ENCODE results near the gene DEFB108B. TPM values are rescaled to one million over a fixed set of nuclear protein-coding genes. Genes with fewer than 3 reads are reported as not detected.
"Not testable (repeated sequence)": the region's sequence is repeated elsewhere in the genome, so short reads cannot be mapped to it uniquely, and the experiment has no call there.

The DEFB108B gene
- total RNA-seq, 1 experiment from 2014 or later = not detected

GRCh38 chr11:71792621-71793235 is 40.3 kb upstream of the DEFB108B start:
- H3K36me3 ChIP-seq (ENCODE audit: insufficient read depth, low read length); H3K4me2 ChIP-seq (ENCODE audit: low read depth, low read length, poor library complexity, severe bottlenecking); H3K9ac ChIP-seq (ENCODE audit: low read length); H3K4me3 ChIP-seq (ENCODE audit: low read length); H3K27ac ChIP-seq (ENCODE audit: low read length); H3K79me2 ChIP-seq (ENCODE audit: low read length); H3K27me3 ChIP-seq (ENCODE audit: low read length); H3K9me2 ChIP-seq (replicated peaks; ENCODE audit: insufficient read depth, low read length); H4K20me1 ChIP-seq (ENCODE audit: insufficient read depth, low read depth, low read length); H2AFZ ChIP-seq (ENCODE audit: low read length); H3K9me3 ChIP-seq (ENCODE audit: low read length): not testable (repeated sequence)
- DNase-seq = peak; percentile 59
- H3K4me1 ChIP-seq (ENCODE audit: low read length) = peaks cover 13% of the 10 kb centered on the region

- H4K20me1 ChIP-seq (ENCODE audit: insufficient read depth, low read depth, low read length); H3K4me3 ChIP-seq (ENCODE audit: low read length); H3K36me3 ChIP-seq (ENCODE audit: insufficient read depth, low read length); H3K79me2 ChIP-seq (ENCODE audit: low read length); H2AFZ ChIP-seq (ENCODE audit: low read length); H3K4me2 ChIP-seq (ENCODE audit: low read depth, low read length, poor library complexity, severe bottlenecking); H3K9ac ChIP-seq (ENCODE audit: low read length); H3K9me3 ChIP-seq (ENCODE audit: low read length); H3K27ac ChIP-seq (ENCODE audit: low read length); H3K9me2 ChIP-seq (replicated peaks; ENCODE audit: insufficient read depth, low read length); H3K27me3 ChIP-seq (ENCODE audit: low read length); H3K4me1 ChIP-seq (ENCODE audit: low read length): not testable (repeated sequence)
- DNase-seq = peak; percentile 25
These were observed 38.5 kb upstream of the DEFB108B start for GRCh38 chr11:71794386-71795040.

- H3K4me1 ChIP-seq (ENCODE audit: low read length) = peaks cover 10% of the 10 kb centered on the region
- H3K9ac ChIP-seq (ENCODE audit: low read length); H3K4me3 ChIP-seq (ENCODE audit: low read length); H2AFZ ChIP-seq (ENCODE audit: low read length); H3K9me2 ChIP-seq (replicated peaks; ENCODE audit: insufficient read depth, low read length); H3K27me3 ChIP-seq (ENCODE audit: low read length); H3K4me2 ChIP-seq (ENCODE audit: low read depth, low read length, poor library complexity, severe bottlenecking); H3K36me3 ChIP-seq (ENCODE audit: insufficient read depth, low read length); H4K20me1 ChIP-seq (ENCODE audit: insufficient read depth, low read depth, low read length); H3K27ac ChIP-seq (ENCODE audit: low read length); H3K79me2 ChIP-seq (ENCODE audit: low read length); H3K9me3 ChIP-seq (ENCODE audit: low read length): not testable (repeated sequence)
- peak; percentile 10 for DNase-seq
These were observed 37.8 kb upstream of the DEFB108B start for GRCh38 chr11:71795236-71795635.

GRCh38 chr11:71796016-71796415 is 37.0 kb upstream of the DEFB108B start:
- H3K9me3 ChIP-seq (ENCODE audit: low read length); H2AFZ ChIP-seq (ENCODE audit: low read length); H3K36me3 ChIP-seq (ENCODE audit: insufficient read depth, low read length); H3K27me3 ChIP-seq (ENCODE audit: low read length); H3K4me3 ChIP-seq (ENCODE audit: low read length); H3K4me2 ChIP-seq (ENCODE audit: low read depth, low read length, poor library complexity, severe bottlenecking); H3K27ac ChIP-seq (ENCODE audit: low read length); H4K20me1 ChIP-seq (ENCODE audit: insufficient read depth, low read depth, low read length); H3K79me2 ChIP-seq (ENCODE audit: low read length); H3K9me2 ChIP-seq (replicated peaks; ENCODE audit: insufficient read depth, low read length); H3K9ac ChIP-seq (ENCODE audit: low read length): not testable (repeated sequence)
- H3K4me1 ChIP-seq (ENCODE audit: low read length) = peaks cover 11% of the 10 kb centered on the region
- peak; percentile 4 for DNase-seq

- not testable (repeated sequence) for H3K9me3 ChIP-seq (ENCODE audit: low read length); H3K27ac ChIP-seq (ENCODE audit: low read length); H3K4me2 ChIP-seq (ENCODE audit: low read depth, low read length, poor library complexity, severe bottlenecking); H3K4me3 ChIP-seq (ENCODE audit: low read length); H4K20me1 ChIP-seq (ENCODE audit: insufficient read depth, low read depth, low read length); H3K27me3 ChIP-seq (ENCODE audit: low read length); H2AFZ ChIP-seq (ENCODE audit: low read length); H3K36me3 ChIP-seq (ENCODE audit: insufficient read depth, low read length); H3K79me2 ChIP-seq (ENCODE audit: low read length); H3K9me2 ChIP-seq (replicated peaks; ENCODE audit: insufficient read depth, low read length); DNase-seq; H3K9ac ChIP-seq (ENCODE audit: low read length)
- peaks cover 11% of the 10 kb centered on the region for H3K4me1 ChIP-seq (ENCODE audit: low read length)
These were observed 36.2 kb upstream of the DEFB108B start for GRCh38 chr11:71796781-71797180.

- not testable (repeated sequence) for H3K36me3 ChIP-seq (ENCODE audit: insufficient read depth, low read length); H4K20me1 ChIP-seq (ENCODE audit: insufficient read depth, low read depth, low read length); H3K9ac ChIP-seq (ENCODE audit: low read length); H2AFZ ChIP-seq (ENCODE audit: low read length); H3K27ac ChIP-seq (ENCODE audit: low read length); H3K4me3 ChIP-seq (ENCODE audit: low read length); H3K27me3 ChIP-seq (ENCODE audit: low read length); H3K9me2 ChIP-seq (replicated peaks; ENCODE audit: insufficient read depth, low read length); H3K9me3 ChIP-seq (ENCODE audit: low read length); H3K79me2 ChIP-seq (ENCODE audit: low read length); H3K4me2 ChIP-seq (ENCODE audit: low read depth, low read length, poor library complexity, severe bottlenecking)
- H3K4me1 ChIP-seq (ENCODE audit: low read length) = peaks cover 11% of the 10 kb centered on the region
- peak; percentile 56 for DNase-seq
These were observed 33.4 kb upstream of the DEFB108B start for GRCh38 chr11:71799556-71800128.

GRCh38 chr11:71800335-71800953 is 32.6 kb upstream of the DEFB108B start:
- not testable (repeated sequence) for H3K9me2 ChIP-seq (replicated peaks; ENCODE audit: insufficient read depth, low read length); H4K20me1 ChIP-seq (ENCODE audit: insufficient read depth, low read depth, low read length); H2AFZ ChIP-seq (ENCODE audit: low read length); H3K27me3 ChIP-seq (ENCODE audit: low read length); H3K36me3 ChIP-seq (ENCODE audit: insufficient read depth, low read length); H3K9me3 ChIP-seq (ENCODE audit: low read length); H3K79me2 ChIP-seq (ENCODE audit: low read length); H3K27ac ChIP-seq (ENCODE audit: low read length); H3K4me3 ChIP-seq (ENCODE audit: low read length); H3K4me2 ChIP-seq (ENCODE audit: low read depth, low read length, poor library complexity, severe bottlenecking); H3K9ac ChIP-seq (ENCODE audit: low read length)
- peak; percentile 95 for DNase-seq
- H3K4me1 ChIP-seq (ENCODE audit: low read length) = peaks cover 11% of the 10 kb centered on the region

GRCh38 chr11:71801026-71801425 is 32.0 kb upstream of the DEFB108B start:
- H3K9me2 ChIP-seq (replicated peaks; ENCODE audit: insufficient read depth, low read length); H3K27ac ChIP-seq (ENCODE audit: low read length); DNase-seq; H3K9ac ChIP-seq (ENCODE audit: low read length); H2AFZ ChIP-seq (ENCODE audit: low read length); H4K20me1 ChIP-seq (ENCODE audit: insufficient read depth, low read depth, low read length); H3K4me2 ChIP-seq (ENCODE audit: low read depth, low read length, poor library complexity, severe bottlenecking); H3K27me3 ChIP-seq (ENCODE audit: low read length); H3K36me3 ChIP-seq (ENCODE audit: insufficient read depth, low read length); H3K4me3 ChIP-seq (ENCODE audit: low read length); H3K79me2 ChIP-seq (ENCODE audit: low read length); H3K9me3 ChIP-seq (ENCODE audit: low read length): not testable (repeated sequence)
- H3K4me1 ChIP-seq (ENCODE audit: low read length) = peaks cover 11% of the 10 kb centered on the region
